SHP77 (cell line): Measurements from ENCODE around the gene TMED10.

Experiments
- DNase-seq, 2 experiments: peaks; one replicate each; lab custom pipeline; 2025; lab: John Stamatoyannopoulos, UW

TMED10 gene

DNA sequence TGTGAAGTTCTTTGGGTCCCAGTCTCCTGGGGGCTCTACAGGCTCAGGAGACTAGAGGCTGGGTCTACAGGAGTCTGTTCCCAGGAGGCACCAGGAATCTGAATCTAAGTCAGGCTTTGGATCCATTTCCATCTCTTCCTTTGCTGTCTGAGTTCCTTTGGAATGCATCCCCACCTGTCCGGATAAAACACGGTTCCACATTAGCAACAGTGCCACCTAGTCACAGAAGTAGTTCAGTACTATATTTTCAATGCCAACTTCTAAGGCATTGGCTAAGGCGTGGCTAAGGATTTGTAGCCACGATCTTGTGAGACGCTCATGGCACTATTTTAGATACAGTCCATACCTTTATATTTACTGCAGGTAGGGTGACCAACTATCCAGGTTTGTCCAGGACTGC lies 91.9 kb downstream of the TMED10 start:
- no peak for DNase-seq

- no peak for DNase-seq
Measured at GRCh38 chr14:75083271-75083670, 93.1 kb downstream of the TMED10 start.

GRCh38 chr14:75081660-75082229 lies 94.7 kb downstream of the TMED10 start:
- DNase-seq = no peak
